HCT116 (cell line): ENCODE data around the gene PPIP5K2. TPM values are rescaled to one million over a fixed set of nuclear protein-coding genes. Genes with fewer than 3 reads are reported as not detected.

ENCODE experiments used
- ATAC-seq: fragments of 200-7000 bp; cut with Tn5 transposase; 2 replicates; pipeline ENCODE4 v1.9.1; 2020; ENCODE audit warnings: mild to moderate bottlenecking, moderate library complexity
- BruUV-seq: library from RNA; stranded (reverse); fragments of 400-500 nt; replicated peaks from 2 replicates; lab custom pipeline; 2021; lab: Mats Ljungman, UMichigan
- CTCF ChIA-PET: fragments of 300-600 bp; sonication (Branson Sonifier 250); formaldehyde crosslinking; loops from one replicate; lab custom pipeline; 2021; ENCODE audit warnings: antibody characterized with exemption; lab: Charles Lee
- POLR2A ChIA-PET: fragments of 300-600, 350-600 bp; sonication (Branson Sonifier 250); formaldehyde crosslinking; loops from one replicate; lab custom pipeline; 2021; ENCODE audit warnings: antibody characterized with exemption; lab: Charles Lee
- RAD21 ChIA-PET, 2 experiments: fragments of 300-600 bp; sonication (Branson Sonifier 250); formaldehyde crosslinking; loops; one replicate each; lab custom pipeline; 2023; ENCODE audit warnings: low total read pairs in 2 of 2; ENCODE audit not compliant: uncharacterized antibody in 2 of 2, unreplicated experiment in 2 of 2, low non-redundant PET in 1 of 2; lab: Charles Lee
- DNase-seq: peaks from one replicate; pipeline ENCODE4 v3.0.0-alpha.2; 2010; ENCODE audit warnings: low read depth, low spot score
- H2AFZ ChIP-seq: fragments of 200-600 bp; shearing (Covaris generic), sonication (generic); 2 replicates; pipeline ENCODE4 v1.6.1; 2017; ENCODE audit warnings: low read depth, mixed run types, mixed read lengths, antibody characterized with exemption, low read length; ENCODE audit not compliant: poor library complexity, severe bottlenecking
- H3K27ac ChIP-seq: 2 replicates; pipeline ENCODE4 v1.5.1; 2012; ENCODE audit warnings: low read depth, low read length
- H3K27me3 ChIP-seq: fragments of 200-600 bp; sonication (generic); 2 replicates; pipeline ENCODE4 v1.6.1; 2016; ENCODE audit warnings: mixed run types, low read length, mixed read lengths; ENCODE audit not compliant: insufficient read depth
- H3K36me3 ChIP-seq, 2 experiments: fragments of 200-500 bp in 1 of 2; fragments of 200-600 bp in 1 of 2; sonication (Bioruptor generic) in 1 of 2; sonication (generic) in 1 of 2; 2 replicates each; pipeline versions ENCODE4 v1.5.1 to v1.6.1; 2014 to 2016; ENCODE audit warnings: low read length in 2 of 2, inconsistent platforms in 1 of 2, mixed read lengths in 1 of 2, mixed run types in 1 of 2; ENCODE audit not compliant: insufficient read depth in 2 of 2, control insufficient read depth in 1 of 2
- H3K4me1 ChIP-seq, 2 experiments: fragments of 200-600 bp in 1 of 2; sonication (generic) in 1 of 2; 2 replicates each; pipeline versions ENCODE4 v1.5.1 to v1.6.1; 2012 to 2017; ENCODE audit warnings: low read length in 2 of 2, inconsistent platforms in 1 of 2, mild to moderate bottlenecking in 1 of 2, mixed read lengths in 1 of 2, mixed run types in 1 of 2, moderate library complexity in 1 of 2; ENCODE audit not compliant: insufficient read depth in 2 of 2, control insufficient read depth in 1 of 2
- H3K4me2 ChIP-seq: fragments of 200-600 bp; sonication (generic); 2 replicates; pipeline ENCODE4 v1.6.1; 2017; ENCODE audit warnings: mixed run types, low read length, mixed read lengths
- H3K4me3 ChIP-seq, 2 experiments: fragments of 200-600 bp in 1 of 2; sonication (generic) in 1 of 2; replicated peaks in 1 of 2; 2 replicates each; pipeline ENCODE4 v1.5.1; 2011 to 2016; ENCODE audit warnings: low read length in 2 of 2, control low read depth in 1 of 2, low read depth in 1 of 2, mild to moderate bottlenecking in 1 of 2, mixed read lengths in 1 of 2, mixed run types in 1 of 2
- H3K79me2 ChIP-seq: fragments of 200-600 bp; sonication (generic); 2 replicates; pipeline ENCODE4 v1.6.1; 2017; ENCODE audit warnings: mild to moderate bottlenecking, mixed run types, low read length, moderate library complexity, mixed read lengths; ENCODE audit not compliant: insufficient read depth
- H3K9ac ChIP-seq: fragments of 200-600 bp; sonication (generic); 2 replicates; pipeline ENCODE4 v1.6.1; 2016; ENCODE audit warnings: low read length, mixed read lengths
- H3K9me2 ChIP-seq: fragments of 200-600 bp; sonication (generic), shearing (Covaris generic); 2 replicates; pipeline ENCODE4 v1.6.1; 2017; ENCODE audit warnings: mixed run types, mild to moderate bottlenecking, moderate library complexity; ENCODE audit not compliant: insufficient read depth
- H3K9me3 ChIP-seq, 2 experiments: fragments of 200-500 bp in 1 of 2; fragments of 200-600 bp in 1 of 2; sonication (Bioruptor generic) in 1 of 2; sonication (generic) in 1 of 2; 2 replicates each; pipeline ENCODE4 v1.6.1; 2014 to 2017; ENCODE audit warnings: low read length in 2 of 2, mixed read lengths in 2 of 2, inconsistent platforms in 1 of 2, low read depth in 1 of 2, mild to moderate bottlenecking in 1 of 2, mixed run types in 1 of 2, moderate library complexity in 1 of 2; ENCODE audit not compliant: control insufficient read depth in 1 of 2, insufficient read depth in 1 of 2
- H4K20me1 ChIP-seq: fragments of 200-600 bp; sonication (generic), shearing (Covaris generic); 2 replicates; pipeline ENCODE4 v1.6.1; 2017; ENCODE audit warnings: mixed run types, mild to moderate bottlenecking, moderate library complexity; ENCODE audit not compliant: insufficient read depth
- CBX3 ChIP-seq: IDR thresholded peaks from 2 replicates; pipeline ENCODE4 v1.6.1; 2012; ENCODE audit warnings: low read depth
- EGR1 ChIP-seq: IDR thresholded peaks from 2 replicates; pipeline ENCODE4 v1.6.1; 2012; ENCODE audit warnings: low read depth
- ELF1 ChIP-seq: IDR thresholded peaks from 2 replicates; pipeline ENCODE4 v1.6.1; 2012; ENCODE audit warnings: low read depth, borderline replicate concordance
- EZH2 ChIP-seq: fragments of 200-600 bp; sonication (generic); IDR thresholded peaks from 2 replicates; pipeline ENCODE4 v1.6.1; 2017; ENCODE audit warnings: antibody characterized with exemption, mixed run types
- EZH2phosphoT487 ChIP-seq: fragments of 200-600 bp; IDR thresholded peaks from 2 replicates; pipeline ENCODE4 v1.6.1; 2018; ENCODE audit warnings: antibody characterized with exemption, borderline replicate concordance
- POLR2A ChIP-seq: IDR thresholded peaks from 2 replicates; pipeline ENCODE4 v1.7.0; 2011; ENCODE audit warnings: borderline replicate concordance; ENCODE audit not compliant: insufficient read depth, insufficient read length; ENCODE audit errors: extremely low read depth
- POLR2AphosphoS5 ChIP-seq: IDR thresholded peaks from 2 replicates; pipeline ENCODE4 v1.6.1; 2011; ENCODE audit warnings: mild to moderate bottlenecking, low read depth, low read length, moderate library complexity
- RAD21 ChIP-seq: IDR thresholded peaks from 2 replicates; pipeline ENCODE4 v1.6.1; 2012; ENCODE audit warnings: low read depth, mild to moderate bottlenecking
- SP1 ChIP-seq: IDR thresholded peaks from 2 replicates; pipeline ENCODE4 v1.6.1; 2012; ENCODE audit warnings: low read depth
- intact Hi-C: fragments of 100-400 bp; cut with micrococcal nuclease; formaldehyde crosslinking; loops from 2 replicates; pipeline ENCODE4 v1.10.0; 2022
- total RNA-seq: library from RNA; stranded (reverse); gene quantifications from one replicate; pipeline ENCODE4 v1.2.1, GENCODE V29; 2021; ENCODE audit not compliant: unreplicated experiment
- TF ChIP-seq, protein P1 (sequence below): IDR thresholded peaks from 2 replicates; pipeline ENCODE4 v1.6.1; 2011; ENCODE audit warnings: mild to moderate bottlenecking, low read length, moderate library complexity; ENCODE audit not compliant: insufficient replicate concordance; ENCODE audit errors: extremely low read depth
- TF ChIP-seq, protein P2 (sequence below): IDR thresholded peaks from 2 replicates; pipeline ENCODE4 v1.6.1; 2012
- TF ChIP-seq, protein P3 (sequence below): IDR thresholded peaks from 2 replicates; pipeline ENCODE4 v1.6.1; 2012

Gene PPIP5K2
- total RNA-seq, 1 experiment from 2014 or later: 45.8 TPM

DNA sequence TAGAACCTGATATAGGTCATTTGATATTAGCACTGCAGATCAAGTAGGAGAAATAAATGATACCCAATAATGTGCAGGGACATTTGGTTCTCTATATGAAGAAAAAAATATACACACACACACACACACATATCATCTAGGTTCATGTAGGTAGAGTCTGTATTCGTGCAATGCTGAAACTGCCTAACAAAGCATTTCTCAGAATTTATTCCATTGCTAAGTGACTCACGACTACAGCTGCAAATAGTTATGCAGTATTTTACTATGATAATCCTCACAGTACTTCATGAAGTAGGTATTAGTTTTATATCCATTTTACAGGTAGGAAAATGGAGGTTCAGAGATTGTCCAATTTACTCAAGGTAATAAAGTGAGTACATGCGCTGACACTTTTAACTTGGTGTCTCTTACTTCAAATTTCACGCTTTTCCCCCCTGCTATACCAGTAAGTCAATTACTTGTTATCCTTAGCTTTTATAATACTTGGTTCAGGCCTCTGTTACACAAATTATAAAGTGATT is 2.6 kb upstream of the PPIP5K2 start (continued):
- TF ChIP-seq, protein P1, sequence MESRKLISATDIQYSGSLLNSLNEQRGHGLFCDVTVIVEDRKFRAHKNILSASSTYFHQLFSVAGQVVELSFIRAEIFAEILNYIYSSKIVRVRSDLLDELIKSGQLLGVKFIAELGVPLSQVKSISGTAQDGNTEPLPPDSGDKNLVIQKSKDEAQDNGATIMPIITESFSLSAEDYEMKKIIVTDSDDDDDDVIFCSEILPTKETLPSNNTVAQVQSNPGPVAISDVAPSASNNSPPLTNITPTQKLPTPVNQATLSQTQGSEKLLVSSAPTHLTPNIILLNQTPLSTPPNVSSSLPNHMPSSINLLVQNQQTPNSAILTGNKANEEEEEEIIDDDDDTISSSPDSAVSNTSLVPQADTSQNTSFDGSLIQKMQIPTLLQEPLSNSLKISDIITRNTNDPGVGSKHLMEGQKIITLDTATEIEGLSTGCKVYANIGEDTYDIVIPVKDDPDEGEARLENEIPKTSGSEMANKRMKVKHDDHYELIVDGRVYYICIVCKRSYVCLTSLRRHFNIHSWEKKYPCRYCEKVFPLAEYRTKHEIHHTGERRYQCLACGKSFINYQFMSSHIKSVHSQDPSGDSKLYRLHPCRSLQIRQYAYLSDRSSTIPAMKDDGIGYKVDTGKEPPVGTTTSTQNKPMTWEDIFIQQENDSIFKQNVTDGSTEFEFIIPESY: no peak
- TF ChIP-seq, protein P2, sequence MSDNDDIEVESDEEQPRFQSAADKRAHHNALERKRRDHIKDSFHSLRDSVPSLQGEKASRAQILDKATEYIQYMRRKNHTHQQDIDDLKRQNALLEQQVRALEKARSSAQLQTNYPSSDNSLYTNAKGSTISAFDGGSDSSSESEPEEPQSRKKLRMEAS: no peak
- no peak for TF ChIP-seq EZH2

DNA sequence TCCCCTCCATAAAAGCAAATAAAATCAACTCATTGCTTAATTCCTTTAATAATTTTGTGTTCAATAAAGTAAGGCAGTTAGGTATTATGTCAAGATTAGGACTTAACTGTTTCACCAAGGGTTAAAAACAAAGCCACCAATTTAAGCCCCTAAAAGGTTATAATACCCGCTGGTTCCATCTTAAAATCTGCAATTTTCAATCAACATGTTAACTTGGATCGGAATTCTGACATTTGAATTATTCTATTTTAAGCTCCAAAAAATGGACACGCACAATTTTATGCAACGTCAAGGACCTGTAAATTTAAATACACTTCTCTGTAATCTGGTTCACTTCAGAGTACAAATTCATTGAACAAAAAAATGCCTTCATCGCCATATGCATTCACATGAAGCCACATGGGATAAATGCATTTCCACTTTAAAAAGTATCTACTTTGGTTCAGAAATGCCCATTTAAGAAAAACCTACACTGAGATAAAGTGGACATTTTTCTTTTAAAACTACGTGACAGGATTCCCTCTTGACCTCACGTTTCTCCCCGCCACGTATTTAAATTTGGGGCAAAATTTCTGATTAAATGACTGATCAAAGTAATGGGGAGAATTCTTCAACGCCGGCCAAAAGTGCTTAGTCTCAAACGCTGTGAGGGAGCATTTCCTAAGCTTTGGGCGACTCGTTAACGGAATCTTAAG is 884 bp upstream of the PPIP5K2 start:
- Histone ChIP-seq H3K4me3 (peak overlapping the region; percentile 83 to 88), H3K4me2 (peak overlapping the region; percentile 85), H3K27ac (peak overlapping the region; percentile 93), H3K9ac (peak overlapping the region; percentile 91), H3K36me3 (no peaks in the 10 kb centered on the region), H2AFZ (peak overlapping the region; percentile 84), H3K79me2 (peaks cover 81% of the 10 kb centered on the region), H3K4me1 (peaks cover 5 to 13% of the 10 kb centered on the region in 2 experiments; a peak in 3 of 4 replicates), H3K9me2 (no peaks in the 10 kb centered on the region), H3K9me3 (no peaks in the 10 kb centered on the region), H4K20me1 (no peaks in the 10 kb centered on the region), H3K27me3 (no peaks in the 10 kb centered on the region)
- DNase-seq (no peak), ATAC-seq (no peak)
- CTCF ChIA-PET: interaction anchor here (1.2 kb wide), 1 partner anchor 438 kb away, joined by 4 read pairs; no protein-coding TSS in a partner anchor
- intact Hi-C loops: no loop called here
- TF ChIP-seq CBX3 (no peak), POLR2A (no peak), ELF1 (no peak), SP1 (no peak), EZH2phosphoT487 (no peak), EGR1 (no peak), POLR2AphosphoS5 (no peak), RAD21 (no peak)
- TF ChIP-seq, protein P3, sequence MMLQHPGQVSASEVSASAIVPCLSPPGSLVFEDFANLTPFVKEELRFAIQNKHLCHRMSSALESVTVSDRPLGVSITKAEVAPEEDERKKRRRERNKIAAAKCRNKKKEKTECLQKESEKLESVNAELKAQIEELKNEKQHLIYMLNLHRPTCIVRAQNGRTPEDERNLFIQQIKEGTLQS: no peak
- POLR2A ChIA-PET: interaction anchor here (0.8 to 1.4 kb wide), 4 partner anchors 10 to 139 kb away, joined by 3 to 5 read pairs (median 4); partner anchors contain the start of gene MACIR
- TSS peak; percentile 89 for BruUV-seq
- RAD21 ChIA-PET: no interaction called here
